GM12864 (cell line): ENCODE data around the gene DOC2A.
"Not testable (repeated sequence)": the region's sequence is repeated elsewhere in the genome, so short reads cannot be mapped to it uniquely, and the experiment has no call there.

Experiments used
- DNase-seq: peaks from one replicate; pipeline ENCODE4 v3.0.0-alpha.2; 2011; ENCODE audit warnings: low read depth
- H3K4me3 ChIP-seq: 2 replicates; pipeline ENCODE4 v1.5.1; 2011; ENCODE audit warnings: mild to moderate bottlenecking, low read depth, low read length, control low read depth
- CTCF ChIP-seq: IDR thresholded peaks from 2 replicates; pipeline ENCODE4 v1.5.1; 2011; ENCODE audit warnings: low read depth, mild to moderate bottlenecking, moderate library complexity, low read length, control low read depth, inconsistent platforms; ENCODE audit errors: missing control alignments

Gene DOC2A

GRCh38 chr16:30051518-30051917, 40.7 kb upstream of the DOC2A start:
- no peak overlapping the region for H3K4me3 ChIP-seq
- DNase-seq = no peak
- TF ChIP-seq CTCF = no peak

- TF ChIP-seq CTCF = no peak
- no peak overlapping the region for H3K4me3 ChIP-seq
- no peak for DNase-seq
Observed at GRCh38 chr16:30049871-30050270, 39.0 kb upstream of the DOC2A start.

- H3K4me3 ChIP-seq = no peak overlapping the region
- TF ChIP-seq CTCF = no peak
- DNase-seq = no peak
Observed at GRCh38 chr16:30046588-30046987, 35.8 kb upstream of the DOC2A start.

GRCh38 chr16:30046178-30046577, 35.4 kb upstream of the DOC2A start:
- no peak for TF ChIP-seq CTCF
- no peak overlapping the region for H3K4me3 ChIP-seq
- DNase-seq = no peak

GRCh38 chr16:30041841-30042240, 31.0 kb upstream of the DOC2A start:
- no peak for DNase-seq
- TF ChIP-seq CTCF = peak; percentile 40
- H3K4me3 ChIP-seq = no peak overlapping the region

GRCh38 chr16:30040690-30041089, 29.9 kb upstream of the DOC2A start:
- DNase-seq, H3K4me3 ChIP-seq: not testable (repeated sequence)

GRCh38 chr16:30040221-30040620, 29.4 kb upstream of the DOC2A start:
- DNase-seq = no peak
- no peak for TF ChIP-seq CTCF
- H3K4me3 ChIP-seq = no peak overlapping the region

- peak; percentile 52 for DNase-seq
- TF ChIP-seq CTCF = no peak
- H3K4me3 ChIP-seq = no peak overlapping the region
Observed at GRCh38 chr16:30033270-30033669, 22.4 kb upstream of the DOC2A start.
